ENCODE results near the gene VCP.

DNA sequence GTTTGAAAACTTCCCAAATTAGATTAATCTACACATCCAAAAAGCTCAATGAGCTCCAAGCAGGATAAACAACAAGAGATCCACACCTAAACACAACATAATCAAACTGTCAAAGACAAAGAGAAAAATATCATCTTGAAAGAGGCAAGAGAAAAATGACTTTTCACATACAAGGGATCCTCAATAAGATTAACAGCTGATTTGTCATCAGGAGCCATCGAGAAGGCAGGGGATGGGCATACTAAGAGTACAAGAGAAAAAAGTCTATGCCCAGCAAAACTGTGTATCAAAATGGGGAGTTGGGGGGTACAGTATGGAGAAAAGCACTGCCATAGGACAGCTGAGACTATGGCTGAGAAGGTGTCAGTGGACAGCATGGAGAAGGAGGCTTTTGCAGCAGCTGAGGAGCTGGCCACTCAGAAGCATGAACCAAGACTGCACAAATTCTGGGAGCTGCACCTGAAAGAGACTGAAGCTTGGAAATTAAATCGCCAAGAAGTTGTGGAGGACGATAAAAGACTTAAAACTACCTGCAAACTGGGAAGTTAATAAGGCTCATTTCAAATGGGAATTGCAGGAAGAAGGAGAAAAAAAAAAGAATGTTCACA is 62.0 kb downstream of the VCP start:
- TF ChIP-seq, protein P1, sequence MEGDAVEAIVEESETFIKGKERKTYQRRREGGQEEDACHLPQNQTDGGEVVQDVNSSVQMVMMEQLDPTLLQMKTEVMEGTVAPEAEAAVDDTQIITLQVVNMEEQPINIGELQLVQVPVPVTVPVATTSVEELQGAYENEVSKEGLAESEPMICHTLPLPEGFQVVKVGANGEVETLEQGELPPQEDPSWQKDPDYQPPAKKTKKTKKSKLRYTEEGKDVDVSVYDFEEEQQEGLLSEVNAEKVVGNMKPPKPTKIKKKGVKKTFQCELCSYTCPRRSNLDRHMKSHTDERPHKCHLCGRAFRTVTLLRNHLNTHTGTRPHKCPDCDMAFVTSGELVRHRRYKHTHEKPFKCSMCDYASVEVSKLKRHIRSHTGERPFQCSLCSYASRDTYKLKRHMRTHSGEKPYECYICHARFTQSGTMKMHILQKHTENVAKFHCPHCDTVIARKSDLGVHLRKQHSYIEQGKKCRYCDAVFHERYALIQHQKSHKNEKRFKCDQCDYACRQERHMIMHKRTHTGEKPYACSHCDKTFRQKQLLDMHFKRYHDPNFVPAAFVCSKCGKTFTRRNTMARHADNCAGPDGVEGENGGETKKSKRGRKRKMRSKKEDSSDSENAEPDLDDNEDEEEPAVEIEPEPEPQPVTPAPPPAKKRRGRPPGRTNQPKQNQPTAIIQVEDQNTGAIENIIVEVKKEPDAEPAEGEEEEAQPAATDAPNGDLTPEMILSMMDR (IDR thresholded peaks at IDR 0.05) = no peak
- no peak for TF ChIP-seq POLR2A (IDR thresholded peaks at IDR 0.05)
